K562 (cell line): Measurements from ENCODE around the gene NTM.

Experiments
- ELF2 ChIP-seq: fragments of 250-450 bp; sonication (Bioruptor Pico); IDR thresholded peaks from 2 replicates; pipeline ENCODE4 v1.5.0; 2021; ENCODE audit warnings: mild to moderate bottlenecking
- KDM1A ChIP-seq, 2 experiments: fragments of 450-650 bp; IDR thresholded peaks; 2 replicates each; pipeline ENCODE4 v1.6.1; 2016; ENCODE audit warnings: mild to moderate bottlenecking in 2 of 2
- NFE2 ChIP-seq: IDR thresholded peaks from 2 replicates; pipeline ENCODE4 v1.6.1; 2014; ENCODE audit warnings: antibody characterized with exemption, low read depth
- RAD21 ChIP-seq, 2 experiments: fragments of 250-450 bp in 1 of 2; fragments of 450-650 bp in 1 of 2; sonication (Bioruptor Pico) in 1 of 2; formaldehyde crosslinking in 1 of 2; IDR thresholded peaks in 1 of 2; conservative IDR thresholded peaks in 1 of 2; 2 replicates each; pipeline versions ENCODE4 v1.4.0 to v1.8.0; 2020 to 2022; ENCODE audit warnings: mild to moderate bottlenecking in 2 of 2, moderate library complexity in 1 of 2
- REST ChIP-seq, 2 experiments: fragments of 450-650 bp; formaldehyde crosslinking in 1 of 2; IDR thresholded peaks; 2 replicates each; pipeline versions ENCODE4 v1.4.0 to v1.6.1; 2014 to 2020; ENCODE audit warnings: mild to moderate bottlenecking in 2 of 2, borderline replicate concordance in 1 of 2, low read depth in 1 of 2

DNA sequence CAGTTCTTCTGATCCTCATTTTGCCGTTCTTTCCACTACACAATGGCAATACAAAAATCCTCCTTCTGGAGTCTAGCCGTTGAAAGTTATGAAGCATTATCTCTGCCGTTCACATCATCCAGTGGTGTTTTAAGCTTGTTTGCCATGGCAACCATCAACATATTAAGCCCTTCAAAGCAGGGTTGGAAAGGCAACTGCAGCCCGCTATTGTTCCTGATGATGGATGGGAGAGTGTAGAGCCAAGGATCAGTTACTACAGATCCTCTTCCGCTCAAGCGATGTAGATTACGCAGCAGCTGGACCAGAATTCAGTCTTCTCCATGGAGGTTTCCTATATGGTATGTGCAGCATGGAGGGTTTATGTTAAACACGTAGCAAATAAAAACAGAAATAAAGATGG lies 352.7 kb downstream of the NTM start:
- TF ChIP-seq REST (IDR thresholded peaks at IDR 0.05; ENCODE audit: borderline replicate concordance) (no peak), REST (CRISPR knock-in tag; IDR thresholded peaks at IDR 0.05; ENCODE audit: low read depth) (no peak), ELF2 (CRISPR knock-in tag) (no peak), KDM1A (IDR thresholded peaks at IDR 0.05) (no peak), NFE2 (no peak), RAD21 (CRISPR knock-in tag; conservative IDR thresholded peaks at IDR 0.05 in 1 of 2, IDR thresholded peaks at IDR 0.05 in 1 of 2) (no peak)
